Type B pancreatic cell (in vitro differentiated cells): ENCODE measurements around the gene RUNX2. TPM values are rescaled to one million over a fixed set of nuclear protein-coding genes. Genes with fewer than 3 reads are reported as not detected.

Experiments
- DNase-seq: peaks from one replicate; pipeline ENCODE4 v3.0.0; 2021; ENCODE audit warnings: mixed read lengths; ENCODE audit not compliant: unreplicated experiment; ENCODE audit errors: extremely low spot score
- H3K27ac Mint-ChIP-seq: 2 replicates; pipeline ENCODE4 v1.8.0; 2021; ENCODE audit warnings: mild to moderate bottlenecking, mixed read lengths
- H3K27me3 Mint-ChIP-seq: 2 replicates; pipeline ENCODE4 v1.8.0; 2021; ENCODE audit warnings: mixed read lengths
- H3K36me3 Mint-ChIP-seq: 2 replicates; pipeline ENCODE4 v1.8.0; 2021; ENCODE audit warnings: mixed read lengths
- H3K4me1 Mint-ChIP-seq: one replicate; pipeline ENCODE4 v1.8.0; 2021; ENCODE audit warnings: mixed read lengths; ENCODE audit not compliant: unreplicated experiment
- H3K4me3 Mint-ChIP-seq: 2 replicates; pipeline ENCODE4 v1.8.0; 2021; ENCODE audit warnings: mild to moderate bottlenecking, mixed read lengths
- H3K9me3 Mint-ChIP-seq: 2 replicates; pipeline ENCODE4 v1.8.0; 2021; ENCODE audit warnings: mixed read lengths
- total RNA-seq: library from RNA; stranded (reverse); gene quantifications from 2 replicates; pipeline ENCODE4 v1.2.1, GENCODE V29; 2021; ENCODE audit warnings: low replicate concordance
- TF ChIP-seq, protein P1 (sequence below): fragments of 200-600 bp; sonication (generic); conservative IDR thresholded peaks from 2 replicates; pipeline ENCODE4 v1.5.0; 2021; ENCODE audit warnings: antibody characterized with exemption, mild to moderate bottlenecking

RUNX2 gene
- total RNA-seq, 1 donor from 2014 or later, result 6.0 TPM

DNA sequence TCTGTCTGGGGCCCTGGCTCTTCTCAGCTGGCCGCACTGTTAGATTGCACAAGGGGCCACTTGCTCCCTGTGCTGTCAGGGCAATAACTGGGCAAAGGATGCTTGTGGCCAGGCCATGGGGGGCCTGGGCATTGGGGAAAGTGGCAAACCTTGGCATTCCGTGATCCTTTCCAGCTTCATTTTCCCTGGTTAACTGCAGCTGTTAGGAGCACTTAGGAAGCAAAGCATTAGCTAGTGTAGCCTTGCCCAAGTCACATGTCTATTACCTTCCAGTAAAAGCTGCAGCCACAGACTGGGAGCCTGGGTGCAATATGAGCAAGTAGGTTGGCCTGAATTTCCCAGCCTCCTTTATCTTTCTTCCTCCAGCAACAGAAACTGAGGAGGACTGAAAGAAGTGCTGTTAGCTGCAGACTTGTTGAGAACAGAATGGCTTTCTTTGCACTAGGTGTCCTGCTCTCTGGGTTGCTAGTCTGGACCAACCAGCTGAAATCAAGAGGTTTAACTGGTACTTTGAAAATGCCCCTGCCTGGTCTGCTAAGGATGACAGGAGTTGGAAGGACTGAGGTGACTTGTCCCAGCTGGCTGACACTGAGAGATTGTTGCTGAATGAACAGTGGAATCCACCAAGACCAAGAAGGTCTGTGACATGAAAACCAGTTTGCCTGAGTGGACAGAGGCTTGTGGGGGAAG is 361.9 kb downstream of the RUNX2 start:
- no peak overlapping the region for H3K27ac Mint-ChIP-seq
- no peak overlapping the region for H3K4me3 Mint-ChIP-seq
- no peaks in the 10 kb centered on the region for H3K4me1 Mint-ChIP-seq
- DNase-seq, result no peak
- no peaks in the 10 kb centered on the region for H3K27me3 Mint-ChIP-seq
- no peaks in the 10 kb centered on the region for H3K36me3 Mint-ChIP-seq
- H3K9me3 Mint-ChIP-seq, result peaks cover 8% of the 10 kb centered on the region
- TF ChIP-seq, protein P1, sequence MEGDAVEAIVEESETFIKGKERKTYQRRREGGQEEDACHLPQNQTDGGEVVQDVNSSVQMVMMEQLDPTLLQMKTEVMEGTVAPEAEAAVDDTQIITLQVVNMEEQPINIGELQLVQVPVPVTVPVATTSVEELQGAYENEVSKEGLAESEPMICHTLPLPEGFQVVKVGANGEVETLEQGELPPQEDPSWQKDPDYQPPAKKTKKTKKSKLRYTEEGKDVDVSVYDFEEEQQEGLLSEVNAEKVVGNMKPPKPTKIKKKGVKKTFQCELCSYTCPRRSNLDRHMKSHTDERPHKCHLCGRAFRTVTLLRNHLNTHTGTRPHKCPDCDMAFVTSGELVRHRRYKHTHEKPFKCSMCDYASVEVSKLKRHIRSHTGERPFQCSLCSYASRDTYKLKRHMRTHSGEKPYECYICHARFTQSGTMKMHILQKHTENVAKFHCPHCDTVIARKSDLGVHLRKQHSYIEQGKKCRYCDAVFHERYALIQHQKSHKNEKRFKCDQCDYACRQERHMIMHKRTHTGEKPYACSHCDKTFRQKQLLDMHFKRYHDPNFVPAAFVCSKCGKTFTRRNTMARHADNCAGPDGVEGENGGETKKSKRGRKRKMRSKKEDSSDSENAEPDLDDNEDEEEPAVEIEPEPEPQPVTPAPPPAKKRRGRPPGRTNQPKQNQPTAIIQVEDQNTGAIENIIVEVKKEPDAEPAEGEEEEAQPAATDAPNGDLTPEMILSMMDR, result no peak

DNA sequence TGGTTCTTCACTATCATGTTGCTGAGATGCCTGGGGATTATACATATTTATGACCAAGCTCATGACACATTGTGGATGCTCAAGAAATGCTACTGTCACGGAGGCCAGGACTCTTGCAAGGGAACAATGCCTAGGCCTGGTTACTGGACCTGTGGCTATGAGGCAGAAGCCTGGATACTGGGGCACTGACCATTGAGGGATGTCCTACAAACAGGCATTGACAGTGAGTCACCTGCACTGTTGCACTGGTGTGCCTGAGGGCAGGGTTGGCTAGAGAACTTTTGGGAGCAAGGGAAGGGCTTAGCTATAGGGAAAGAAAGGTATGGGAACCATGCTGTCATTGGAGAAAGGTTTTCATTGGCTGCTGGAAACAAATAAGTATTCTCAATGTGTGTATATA is 362.7 kb downstream of the RUNX2 start:
- Mint-ChIP-seq H3K27ac (no peak overlapping the region), H3K27me3 (no peaks in the 10 kb centered on the region), H3K4me1 (no peaks in the 10 kb centered on the region), H3K36me3 (no peaks in the 10 kb centered on the region), H3K4me3 (no peak overlapping the region), H3K9me3 (peaks cover 7% of the 10 kb centered on the region)
- no peak for DNase-seq
- TF ChIP-seq, protein P1, result no peak

DNA sequence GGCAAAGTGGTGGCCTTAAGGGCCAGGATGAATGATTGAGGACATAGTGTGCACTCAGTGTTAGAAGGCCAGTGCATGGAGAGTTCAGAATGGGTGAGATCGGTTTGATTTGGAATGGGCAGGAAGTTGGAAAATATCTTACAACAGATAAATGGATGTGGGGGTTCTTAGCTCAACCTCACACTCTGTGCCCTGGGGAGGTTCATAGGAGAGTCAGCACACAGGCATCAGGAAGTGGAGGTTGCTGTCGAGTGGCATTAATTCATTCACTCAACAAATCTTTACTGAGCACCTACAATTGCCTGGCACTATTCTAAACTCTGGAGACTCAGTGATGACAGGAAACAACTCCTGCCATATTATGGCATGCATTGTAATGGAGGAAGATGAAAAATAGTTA is 363.3 kb downstream of the RUNX2 start:
- Mint-ChIP-seq H3K4me1 (no peaks in the 10 kb centered on the region), H3K27ac (no peak overlapping the region), H3K27me3 (no peaks in the 10 kb centered on the region), H3K36me3 (no peaks in the 10 kb centered on the region), H3K4me3 (no peak overlapping the region), H3K9me3 (peaks cover 1% of the 10 kb centered on the region)
- no peak for DNase-seq
- TF ChIP-seq, protein P1, result no peak

DNA sequence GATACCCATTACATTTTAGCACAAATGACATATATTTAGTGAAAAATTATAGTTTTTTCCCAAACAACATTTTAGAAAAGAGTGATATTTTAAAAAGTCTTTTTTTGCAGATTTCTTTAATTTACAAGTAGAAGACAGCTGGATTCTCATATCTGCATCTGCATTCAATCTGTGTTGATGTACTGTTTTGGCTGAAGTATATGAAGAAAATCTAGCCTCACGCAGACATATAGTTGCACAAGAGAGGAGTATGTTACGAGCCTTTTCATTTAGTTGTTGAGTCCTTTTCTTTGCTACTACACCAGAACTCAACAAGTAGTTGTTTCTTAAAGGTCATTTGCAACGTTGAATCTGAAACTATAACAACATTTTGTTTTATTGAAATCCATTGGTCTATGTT is 363.9 kb downstream of the RUNX2 start:
- DNase-seq, result no peak
- no peaks in the 10 kb centered on the region for H3K36me3 Mint-ChIP-seq
- no peak overlapping the region for H3K4me3 Mint-ChIP-seq
- no peaks in the 10 kb centered on the region for H3K9me3 Mint-ChIP-seq
- no peaks in the 10 kb centered on the region for H3K27me3 Mint-ChIP-seq
- H3K4me1 Mint-ChIP-seq, result no peaks in the 10 kb centered on the region
- TF ChIP-seq, protein P1, result no peak
- no peak overlapping the region for H3K27ac Mint-ChIP-seq

DNA sequence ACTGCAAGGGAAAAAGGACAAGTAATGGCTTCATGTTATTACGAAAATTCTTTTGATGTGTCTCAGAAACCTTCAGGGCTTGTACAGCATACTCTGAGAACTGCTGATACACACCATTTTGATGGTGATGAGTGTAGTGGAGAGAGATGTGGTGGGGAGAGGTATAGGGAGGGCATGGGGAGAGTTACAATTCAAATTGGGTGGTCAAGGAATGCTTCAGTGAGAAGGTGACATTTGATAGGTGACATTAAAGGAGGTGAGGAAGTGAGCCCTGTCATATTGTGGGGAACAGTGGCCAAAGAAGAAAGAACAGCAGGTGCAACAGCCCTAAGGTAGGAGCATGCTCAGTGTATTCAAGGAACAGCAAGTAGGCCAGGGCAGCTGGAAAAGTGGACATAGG is 368.6 kb downstream of the RUNX2 start:
- Mint-ChIP-seq H3K4me3 (no peak overlapping the region), H3K4me1 (no peaks in the 10 kb centered on the region), H3K27ac (no peak overlapping the region)

More for the DNA sequence above, 368.6 kb downstream of the RUNX2 start:
- Mint-ChIP-seq H3K36me3 (no peaks in the 10 kb centered on the region), H3K27me3 (peaks cover 3% of the 10 kb centered on the region), H3K9me3 (no peaks in the 10 kb centered on the region)
- no peak for DNase-seq
- TF ChIP-seq, protein P1, result no peak
